Lower leg skin (tissue), 3 donors: Measurements from ENCODE around the gene SCN4B.

ENCODE experiments used
- CTCF ChIP-seq, 3 donors: fragments of 450-650 bp; IDR thresholded peaks; one replicate each; pipeline ENCODE4 v1.5.1; 2016; ENCODE audit warnings: antibody characterized with exemption in 3 of 3, mild to moderate bottlenecking in 3 of 3, moderate library complexity in 2 of 3
- POLR2A ChIP-seq, 2 donors: fragments of 450-650 bp; IDR thresholded peaks; one replicate each; pipeline ENCODE4 v1.6.1; 2016 to 2017; ENCODE audit warnings: antibody characterized with exemption in 2 of 2, mild to moderate bottlenecking in 1 of 2, moderate library complexity in 1 of 2

- TF ChIP-seq CTCF (IDR thresholded peaks at IDR 0.05) (no peak), POLR2A (IDR thresholded peaks at IDR 0.05) (no peak)
Measured at GRCh38 chr11:118132385-118133151, 20.1 kb downstream of the SCN4B start.
